NCI-H2107 (cell line): ENCODE results near the gene ZNF277.
"Not testable (repeated sequence)": the region's sequence is repeated elsewhere in the genome, so short reads cannot be mapped to it uniquely, and the experiment has no call there.

Source experiments
- DNase-seq: peaks from one replicate; lab custom pipeline; 2025; lab: John Stamatoyannopoulos, UW

The ZNF277 gene

DNA sequence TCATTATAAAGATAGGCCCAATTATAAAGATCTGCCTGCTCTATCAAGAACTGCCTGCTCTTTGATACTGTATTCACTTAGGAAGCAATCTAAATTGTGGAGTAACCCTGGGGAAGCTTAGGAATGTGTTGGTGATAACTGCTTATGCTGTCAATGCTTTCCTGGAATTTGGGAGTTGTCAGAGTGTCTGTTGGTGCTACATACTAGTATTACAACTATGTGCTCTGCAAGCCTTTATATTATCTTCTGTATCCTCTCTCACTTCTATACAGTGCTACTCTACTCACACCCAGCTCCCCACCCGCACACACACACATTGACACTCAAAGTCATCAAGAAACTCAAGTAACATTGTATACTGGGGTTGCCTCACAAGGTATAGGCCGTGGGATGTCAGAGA is 6.1 kb downstream of the ZNF277 start:
- no peak for DNase-seq

DNA sequence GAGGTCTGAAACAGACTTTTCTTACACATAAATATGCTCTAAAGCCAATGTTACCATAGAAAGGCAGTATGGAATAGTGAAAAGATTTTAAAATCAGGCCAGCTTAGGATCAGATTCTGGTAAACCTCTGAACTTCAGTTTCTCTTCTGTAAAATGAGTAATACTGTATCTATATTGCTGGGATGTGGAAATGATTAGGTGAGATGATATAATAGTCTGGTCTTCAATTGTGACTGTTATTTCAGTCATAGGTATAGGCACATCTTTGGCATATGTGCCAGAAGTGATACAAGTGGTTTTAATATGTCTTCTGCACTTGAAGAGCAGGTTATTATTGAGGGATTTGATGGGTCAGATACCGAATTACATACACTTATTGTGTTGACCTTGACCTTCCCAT is 7.2 kb downstream of the ZNF277 start:
- DNase-seq, result no peak

DNA sequence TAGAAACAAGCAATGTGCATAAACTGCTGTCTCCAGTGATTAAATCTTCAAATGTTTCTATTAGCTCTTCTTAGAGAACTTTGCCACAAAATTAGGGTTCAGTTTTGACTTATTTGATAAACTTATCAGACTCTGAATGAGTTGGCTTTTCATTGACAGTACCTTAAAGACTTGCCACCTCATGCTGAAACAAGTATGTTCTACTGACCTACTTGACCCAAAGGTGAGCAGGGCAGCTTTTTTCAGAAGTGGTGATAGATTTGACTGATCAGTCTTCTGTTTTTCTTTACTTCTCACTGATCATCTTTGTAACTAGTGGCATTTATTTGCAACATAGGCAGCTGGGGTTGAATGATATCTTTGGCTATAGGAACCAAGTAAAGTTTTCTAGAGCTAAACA is 7.8 kb downstream of the ZNF277 start:
- DNase-seq, result no peak

DNA sequence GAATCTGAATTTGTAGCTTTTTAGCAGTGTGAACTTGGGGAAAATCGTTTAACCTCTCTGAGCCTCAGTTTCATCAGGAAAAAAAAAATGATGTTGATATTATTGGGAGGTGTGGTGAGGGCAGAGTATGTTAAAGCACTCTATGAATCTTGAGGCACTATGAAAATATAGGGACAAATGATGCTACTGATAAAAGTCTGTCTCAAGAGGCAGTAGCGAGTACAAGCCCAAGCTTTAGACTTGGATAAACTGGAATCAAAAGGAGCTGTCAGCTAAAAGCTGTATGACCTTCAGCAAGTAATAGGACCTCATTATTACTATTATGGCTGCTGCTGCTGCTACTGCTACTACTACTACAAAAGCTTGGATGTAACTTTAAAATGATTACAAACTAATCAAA is 8.4 kb downstream of the ZNF277 start:
- no peak for DNase-seq

DNA sequence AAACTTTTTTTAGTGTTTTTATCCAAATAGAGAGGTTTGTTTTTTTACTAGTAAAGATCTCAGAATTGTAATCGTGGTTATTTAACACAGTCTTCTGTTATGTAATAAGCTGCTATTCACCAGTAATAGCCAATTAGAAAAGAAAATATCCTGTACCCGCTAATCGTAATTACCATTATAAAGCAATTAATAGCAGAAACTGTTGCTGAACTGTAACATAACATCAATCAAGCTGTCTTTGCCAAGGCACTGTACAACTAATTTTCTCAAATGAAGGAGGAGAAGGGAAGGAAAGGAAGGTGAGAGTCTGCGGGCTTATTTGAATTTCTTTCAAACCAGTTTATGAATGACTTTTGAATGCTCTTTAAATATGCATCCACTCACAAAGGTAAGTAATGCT is 9.3 kb downstream of the ZNF277 start:
- no peak for DNase-seq

DNA sequence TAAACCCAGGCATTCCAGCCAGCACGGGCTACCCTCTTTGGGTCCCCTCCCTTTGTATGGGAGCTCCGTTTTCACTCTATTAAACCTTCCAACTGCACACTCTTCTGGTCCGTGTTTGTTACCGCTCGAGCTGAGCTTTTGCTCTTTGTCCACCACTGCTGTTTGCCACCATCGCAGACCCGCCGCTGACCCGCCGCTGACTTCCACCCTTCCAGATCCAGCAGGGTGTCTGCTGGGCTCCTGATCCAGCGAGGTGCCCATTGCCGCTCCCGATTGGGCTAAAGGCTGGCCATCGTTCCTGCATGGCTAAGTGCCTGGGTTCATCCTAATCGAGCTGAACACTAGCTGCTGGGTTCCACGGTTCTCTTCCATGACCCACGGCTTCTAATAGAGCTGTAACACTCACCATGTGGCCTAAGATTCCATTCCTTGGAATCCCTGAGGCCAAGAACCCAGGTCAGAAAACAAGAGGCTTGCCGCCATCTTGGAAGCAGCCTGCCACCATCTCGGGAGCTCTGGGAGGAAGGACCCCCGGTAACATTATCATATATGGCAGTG is 14.5 kb downstream of the ZNF277 start:
- no peak for DNase-seq

DNA sequence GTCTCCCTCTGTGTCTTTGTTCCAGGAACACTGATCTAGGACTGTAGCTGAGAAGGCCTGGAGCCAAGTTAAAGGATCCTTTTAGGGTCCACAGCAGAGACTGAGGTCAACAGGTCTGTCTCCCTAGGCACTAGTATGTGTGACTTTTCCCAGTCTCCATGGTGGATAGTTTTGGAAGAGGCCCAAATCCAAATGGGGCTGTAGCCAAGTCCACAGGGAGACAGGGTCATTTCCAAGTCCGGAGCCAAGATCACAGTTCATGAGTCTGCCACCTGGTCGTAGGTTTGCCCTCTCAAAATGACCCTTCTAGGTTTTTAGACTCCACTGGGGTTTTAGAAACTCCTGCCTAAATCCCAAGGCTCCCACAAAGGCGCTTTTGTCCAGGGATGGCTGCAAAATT is 16.8 kb downstream of the ZNF277 start:
- no peak for DNase-seq

DNA sequence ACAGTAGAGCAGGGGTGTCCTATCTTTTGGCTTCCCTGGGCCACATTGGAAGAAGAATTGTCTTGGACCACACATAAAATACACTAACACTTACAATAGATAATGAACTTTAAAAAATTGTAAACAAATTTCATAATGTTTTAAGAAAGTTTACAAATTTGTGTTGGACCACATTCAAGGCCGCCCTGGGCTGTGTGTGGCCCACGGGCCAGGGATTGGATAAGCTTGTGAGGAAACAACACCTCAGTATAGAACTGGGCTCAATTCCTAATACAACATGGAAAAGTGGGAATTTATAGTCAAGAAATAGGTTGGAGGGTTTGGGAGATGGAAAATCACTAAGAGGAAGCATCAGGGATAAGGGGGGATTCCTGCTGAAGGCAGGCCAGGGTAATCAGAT is 17.7 kb downstream of the ZNF277 start:
- DNase-seq, result no peak

DNA sequence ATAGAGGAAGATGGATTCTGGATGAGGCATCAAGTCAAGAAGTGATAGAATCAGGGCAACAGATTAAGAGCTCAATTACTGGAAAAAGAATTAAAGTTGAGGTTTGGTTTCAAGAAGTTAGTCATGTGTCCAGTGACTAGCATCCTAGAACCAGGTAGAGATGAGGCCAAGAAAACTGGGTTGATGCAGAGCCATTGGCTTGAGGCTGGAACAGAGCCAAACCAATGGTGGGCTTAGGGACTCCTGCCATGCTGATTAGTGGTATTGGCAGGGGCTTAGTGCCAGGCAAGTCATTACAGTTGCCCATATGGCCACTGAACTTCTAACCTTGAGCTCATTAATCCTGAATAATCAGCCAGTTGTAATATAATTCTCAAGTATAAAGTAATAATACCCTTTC is 18.5 kb downstream of the ZNF277 start:
- DNase-seq, result no peak

DNA sequence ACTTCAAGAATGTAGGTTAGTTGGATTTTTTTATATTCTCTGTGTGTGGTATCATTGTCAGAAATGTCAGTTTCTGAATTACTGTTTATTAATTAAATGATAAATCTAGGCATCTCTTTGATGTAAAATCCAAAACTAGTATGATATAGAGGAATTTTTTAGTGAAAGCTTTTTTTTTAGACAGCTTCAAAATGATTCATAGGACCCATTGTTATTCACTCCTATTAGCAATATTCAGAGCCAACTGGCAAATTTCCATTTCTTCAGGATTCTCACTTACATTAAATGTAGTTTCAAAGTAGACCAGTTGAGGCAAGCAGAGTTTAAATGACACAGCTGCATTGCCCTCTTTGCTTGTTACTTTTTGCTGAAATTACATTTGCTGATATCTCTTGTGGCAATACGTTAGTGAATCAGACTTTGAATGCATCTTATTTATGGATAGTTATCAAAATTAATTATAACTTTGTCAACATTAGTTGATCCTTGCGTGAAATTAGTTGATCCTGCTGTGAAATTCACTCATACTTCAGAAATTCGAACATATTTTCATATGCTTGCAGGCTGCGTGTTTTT is 20.3 kb downstream of the ZNF277 start:
- no peak for DNase-seq

DNA sequence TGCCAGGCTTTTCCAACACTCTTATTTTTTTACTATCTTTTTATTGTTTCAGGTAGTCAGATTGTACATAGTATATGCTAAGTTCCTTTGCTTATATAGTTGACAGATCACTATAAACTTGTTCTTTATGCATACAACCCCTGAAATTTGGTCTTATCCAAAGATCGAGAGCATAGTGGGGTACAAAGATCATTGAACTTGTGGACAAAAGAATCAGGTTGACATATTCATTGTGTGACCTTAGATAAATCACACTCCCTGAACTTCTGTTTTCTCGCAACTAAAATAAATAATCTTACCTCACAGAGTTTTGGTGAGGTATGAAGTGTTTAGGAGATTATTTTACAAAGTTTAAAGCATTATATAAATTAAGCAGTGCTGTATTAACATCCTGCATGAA is 22.1 kb downstream of the ZNF277 start:
- no peak for DNase-seq

DNA sequence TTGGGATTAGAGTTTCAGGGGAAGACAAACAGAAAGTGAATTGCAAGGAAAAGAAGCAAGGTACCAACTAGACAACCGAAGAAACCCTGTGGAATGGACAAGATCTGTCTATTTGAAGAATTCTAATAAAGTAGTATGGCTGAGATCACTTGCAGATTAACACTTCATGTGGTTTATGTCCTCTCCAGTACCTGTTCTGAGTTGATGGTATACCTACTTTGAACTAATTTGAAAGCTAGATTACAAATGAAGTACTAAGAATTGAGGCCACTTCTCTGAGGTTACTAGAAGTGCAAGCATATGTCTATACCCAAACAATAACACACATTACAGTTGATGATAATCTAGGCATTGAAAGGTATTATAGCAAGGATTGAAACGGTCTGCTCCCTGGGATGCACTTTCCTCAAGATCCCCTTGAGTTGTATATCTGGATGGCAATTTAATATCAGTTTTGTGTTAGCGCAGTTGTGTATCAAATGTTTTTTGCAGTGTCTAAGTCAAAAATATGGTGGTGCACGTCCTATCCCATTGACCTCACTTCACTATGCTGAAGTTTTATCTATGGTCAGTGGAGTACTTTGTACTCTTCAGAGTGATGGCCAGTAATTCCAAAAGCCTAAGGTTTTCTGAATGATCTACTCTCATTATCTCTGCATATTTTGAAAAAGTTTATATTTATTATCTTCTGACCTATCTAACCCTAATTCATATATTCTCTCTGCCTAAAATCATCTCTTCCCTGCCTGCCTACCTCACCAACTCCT is 25.9 kb downstream of the ZNF277 start:
- no peak for DNase-seq

DNA sequence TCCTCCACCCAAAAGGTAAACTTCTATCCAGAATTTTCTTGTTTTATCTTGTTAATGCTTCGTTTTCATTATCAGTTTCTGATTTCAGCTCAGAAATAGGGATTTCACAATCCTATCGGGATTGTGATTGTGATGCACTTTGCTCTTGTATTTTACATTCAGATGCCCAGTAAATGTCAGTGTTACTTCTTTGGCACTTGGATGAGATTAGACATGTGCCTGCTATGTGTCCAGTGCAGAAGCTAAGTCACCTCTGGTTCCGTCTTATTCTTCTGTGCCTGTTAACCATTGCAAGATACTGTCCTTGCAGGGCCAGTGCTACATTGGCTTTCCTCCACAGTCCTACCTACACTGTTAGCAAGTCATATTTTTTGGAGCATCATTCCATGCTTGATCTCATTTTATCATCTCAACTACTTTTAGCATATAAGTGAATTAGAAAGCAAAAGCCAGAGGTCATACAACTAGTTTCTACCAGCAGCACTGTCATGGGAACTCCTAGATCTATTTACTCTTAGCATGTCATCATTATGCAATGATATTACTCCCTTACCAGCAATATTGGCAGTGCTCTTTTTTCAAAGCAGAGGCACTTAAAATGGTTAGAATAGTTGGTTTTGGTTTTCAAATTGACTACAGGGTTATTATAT is 26.7 kb downstream of the ZNF277 start:
- DNase-seq, result no peak

DNA sequence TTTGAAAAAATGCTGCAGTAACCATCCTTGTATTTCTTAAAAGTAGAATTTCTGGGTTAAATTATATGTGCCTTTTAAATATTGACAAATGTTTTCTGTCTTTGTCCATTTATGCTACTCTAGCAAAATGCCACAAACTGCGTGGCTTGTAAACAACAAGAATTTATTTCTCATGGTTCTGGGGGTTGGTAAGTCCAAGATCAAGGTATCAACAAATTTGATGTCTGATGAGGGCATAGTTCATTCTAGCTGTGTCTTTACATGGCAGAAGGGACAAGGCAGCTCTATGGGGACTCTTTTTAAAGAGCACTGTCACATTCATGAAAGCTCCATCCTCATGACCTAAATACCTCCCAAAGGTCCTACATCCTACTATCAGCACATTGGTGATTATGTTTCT is 27.7 kb downstream of the ZNF277 start:
- DNase-seq, result no peak

DNA sequence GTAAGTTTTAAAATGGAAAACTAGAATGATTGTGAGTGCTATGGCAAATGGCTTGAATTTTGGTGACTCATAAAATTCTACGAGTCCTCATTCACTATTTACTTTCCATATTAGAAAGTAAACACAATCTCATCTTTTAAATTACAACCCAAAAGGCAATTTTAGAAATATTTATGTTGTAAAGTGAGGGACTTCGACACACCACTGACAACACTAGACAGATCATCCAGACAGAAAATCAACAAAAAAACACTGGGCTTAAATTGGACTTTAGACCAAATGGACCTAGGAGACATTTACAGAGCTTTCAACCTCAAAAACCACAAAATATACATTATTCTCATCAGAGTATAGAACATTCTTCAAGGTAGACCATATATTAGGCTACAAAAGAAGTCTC is 30.1 kb downstream of the ZNF277 start:
- DNase-seq, result no peak

DNA sequence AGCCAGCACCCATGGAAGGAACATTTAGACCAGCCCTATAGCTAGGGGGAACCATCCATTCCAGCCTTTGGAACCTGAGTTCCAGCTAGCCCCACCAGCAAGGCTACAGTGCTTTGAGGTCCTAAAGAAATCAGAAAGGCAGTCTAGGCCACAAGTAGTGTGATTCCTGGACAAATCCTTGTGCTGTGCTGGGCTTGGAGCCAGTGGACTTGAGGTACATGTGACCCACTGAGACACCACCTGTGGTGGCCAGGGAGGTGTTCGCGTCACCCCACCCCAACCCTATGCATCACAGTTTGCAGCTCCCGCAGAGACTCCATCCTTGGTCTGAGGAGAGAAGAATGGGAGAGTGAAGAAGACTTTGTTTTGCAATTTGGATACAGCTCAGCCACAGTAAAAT is 31.8 kb downstream of the ZNF277 start:
- DNase-seq, result no peak

DNA sequence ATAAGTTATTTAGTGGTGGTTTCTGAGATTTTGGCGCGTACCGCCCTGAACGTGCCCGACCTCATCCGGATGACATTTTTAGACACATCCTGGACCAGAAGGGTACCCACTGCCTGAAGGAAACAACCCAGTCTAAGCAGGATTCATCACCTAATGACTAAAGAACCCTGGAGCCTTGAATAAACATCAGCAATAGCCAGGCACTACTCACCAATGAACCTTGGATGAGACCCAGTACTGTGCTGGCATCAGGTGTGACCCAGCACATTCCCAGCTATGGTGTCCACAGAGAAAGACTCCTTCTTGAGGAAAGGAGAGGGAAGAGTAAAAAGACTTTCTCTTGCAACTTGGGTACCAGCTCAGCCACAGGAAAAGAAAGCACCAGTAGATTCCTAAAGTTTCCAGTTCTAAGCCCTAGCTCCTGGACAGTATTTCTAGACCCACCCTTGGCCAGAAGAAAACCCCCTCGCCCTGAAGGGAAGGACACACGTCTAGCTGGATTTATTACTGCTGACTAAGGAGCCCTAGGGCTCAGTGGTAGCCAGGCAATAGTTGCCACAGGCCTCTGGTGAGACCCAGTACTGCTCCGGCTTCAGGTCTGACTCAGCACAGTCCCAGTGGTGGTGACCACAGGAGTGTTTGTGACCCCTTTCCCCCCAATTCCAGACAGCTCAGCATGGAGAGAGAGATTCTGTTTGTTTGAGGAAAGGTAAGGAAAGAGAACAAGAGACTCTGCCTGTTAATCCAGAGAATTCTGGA is 32.5 kb downstream of the ZNF277 start:
- no peak for DNase-seq

DNA sequence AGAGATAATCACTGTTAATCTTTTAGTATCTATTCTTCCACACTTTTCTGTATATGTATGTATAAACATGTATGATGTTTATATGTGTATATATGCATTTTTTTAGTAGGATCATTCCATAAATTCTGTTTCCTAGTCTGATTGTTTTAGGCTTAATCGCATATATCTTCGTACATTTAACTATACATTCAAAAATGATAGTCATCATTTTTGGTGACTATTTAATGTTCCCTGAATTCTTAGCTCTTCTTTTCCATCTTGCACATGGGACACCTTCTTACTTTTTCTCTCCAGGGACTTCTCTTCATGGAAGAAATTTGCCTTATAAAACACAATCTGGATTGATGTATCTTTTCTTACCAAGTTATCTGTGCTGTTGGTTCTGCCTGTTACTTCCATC is 42.1 kb downstream of the ZNF277 start:
- no peak for DNase-seq

DNA sequence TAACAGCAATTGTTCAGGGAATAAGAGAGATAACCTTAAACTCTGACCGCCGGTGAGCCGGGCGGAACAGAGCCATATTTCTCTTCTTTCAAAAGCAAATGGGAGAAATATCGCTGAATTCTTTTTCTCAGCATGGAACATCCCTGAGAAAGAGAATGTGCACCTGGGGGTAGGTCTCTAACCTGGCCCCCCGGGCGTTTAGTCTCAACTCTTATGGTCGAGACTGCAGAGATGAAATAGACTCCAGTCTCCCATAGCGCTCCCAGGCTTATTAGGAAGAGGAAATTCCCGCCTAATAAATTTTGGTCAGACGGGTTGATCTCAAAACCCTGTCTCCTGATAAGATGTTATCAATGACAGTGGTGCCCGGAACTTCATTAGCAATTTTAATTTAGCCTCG is 43.5 kb downstream of the ZNF277 start:
- DNase-seq, result not testable (repeated sequence)

DNA sequence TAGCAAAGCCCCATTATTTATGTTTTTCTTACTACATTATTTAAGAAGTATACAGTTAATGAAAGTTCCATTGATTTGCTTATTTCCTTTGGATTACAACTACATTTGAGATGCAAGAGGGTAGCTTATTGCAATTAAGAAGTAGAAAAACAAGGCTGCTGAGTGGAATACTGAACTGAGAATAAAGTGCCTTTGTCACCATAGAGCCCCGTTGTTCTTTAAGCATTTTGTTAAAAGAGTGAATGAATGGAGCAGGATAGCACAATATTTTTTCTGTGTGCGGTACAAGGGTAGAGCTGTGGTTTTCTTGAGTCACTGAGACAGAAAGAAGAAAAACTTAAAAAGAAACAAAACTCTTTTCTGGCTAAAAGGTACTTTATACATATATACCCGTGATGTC is 45.6 kb downstream of the ZNF277 start:
- DNase-seq, result no peak

DNA sequence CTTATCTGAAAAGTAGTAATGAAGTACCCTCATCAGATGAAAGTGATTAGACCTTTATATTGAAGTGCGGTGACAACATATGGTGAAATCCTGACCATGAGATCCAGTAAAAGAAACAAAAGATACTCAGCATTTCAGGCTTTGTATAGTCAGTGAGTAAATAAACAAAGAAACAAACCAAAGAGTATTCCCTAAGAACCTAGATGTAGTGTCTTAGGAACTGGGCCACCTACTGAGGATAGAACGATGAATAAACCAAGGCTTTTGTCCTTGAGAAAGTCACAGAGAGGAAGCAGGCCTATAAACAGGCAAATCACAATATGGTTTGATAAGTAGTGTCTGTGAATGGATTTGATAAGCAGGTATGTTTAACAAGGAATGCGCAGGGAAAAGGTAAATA is 46.2 kb downstream of the ZNF277 start:
- DNase-seq, result no peak

DNA sequence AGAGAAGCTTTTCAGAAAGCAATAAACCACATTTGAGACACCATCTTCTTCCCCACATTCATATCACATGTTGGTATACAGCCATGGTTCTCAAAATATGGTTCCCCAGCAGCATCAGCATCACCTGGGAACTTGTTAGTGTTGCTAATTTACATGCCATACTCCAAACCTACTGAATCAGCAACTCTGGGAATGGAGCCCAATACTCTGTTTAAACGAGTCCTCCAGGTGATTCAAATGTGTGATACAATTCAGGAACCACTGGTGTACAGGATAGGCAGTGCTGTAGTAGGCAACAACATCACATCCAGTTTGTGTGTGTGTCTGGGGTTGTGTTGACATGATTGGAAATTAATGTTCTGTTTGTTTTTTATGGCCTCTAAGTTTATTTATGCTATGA is 47.7 kb downstream of the ZNF277 start:
- no peak for DNase-seq
